CD14-positive monocyte (primary cell): Measurements from ENCODE around the gene GABRR2. TPM values are rescaled to one million over a fixed set of nuclear protein-coding genes. Genes with fewer than 3 reads are reported as not detected.

Experiments
- DNase-seq, 3 donors: peaks; one replicate each; pipeline ENCODE4 v3.0.0-alpha.2; 2011 to 2022
- H2AFZ ChIP-seq: 2 replicates; pipeline ENCODE4 v1.6.0; 2012; ENCODE audit warnings: mild to moderate bottlenecking, low read depth, low read length, inconsistent platforms; ENCODE audit not compliant: insufficient read depth, poor library complexity, severe bottlenecking
- H3K27ac ChIP-seq, 2 donors: 1 replicate in 1 of 2; 2 replicates in 1 of 2; pipeline ENCODE4 v1.5.1; 2012 to 2013; ENCODE audit warnings: low read length in 2 of 2, control low read depth in 1 of 2, inconsistent platforms in 1 of 2, low read depth in 1 of 2, mild to moderate bottlenecking in 1 of 2
- H3K27me3 ChIP-seq, 2 donors: one replicate each; pipeline versions ENCODE4 v1.6.0 to v1.6.1; 2011 to 2013; ENCODE audit warnings: low read length in 2 of 2; ENCODE audit not compliant: control insufficient read depth in 2 of 2, insufficient read depth in 2 of 2
- H3K36me3 ChIP-seq, 2 donors: replicated peaks in 1 of 2; 1 replicate in 1 of 2; 2 replicates in 1 of 2; pipeline versions ENCODE4 v1.5.1 to v1.6.1; 2012 to 2013; ENCODE audit warnings: low read length in 2 of 2, control low read depth in 1 of 2, inconsistent platforms in 1 of 2, mild to moderate bottlenecking in 1 of 2; ENCODE audit not compliant: insufficient read depth in 2 of 2, control insufficient read depth in 1 of 2
- H3K4me1 ChIP-seq, 2 donors: 1 replicate in 1 of 2; 2 replicates in 1 of 2; pipeline versions ENCODE4 v1.5.1 to v1.6.1; 2012 to 2013; ENCODE audit warnings: low read length in 2 of 2, control low read depth in 1 of 2, inconsistent platforms in 1 of 2, mild to moderate bottlenecking in 1 of 2, moderate library complexity in 1 of 2; ENCODE audit not compliant: insufficient read depth in 2 of 2, control insufficient read depth in 1 of 2
- H3K4me2 ChIP-seq: replicated peaks from 2 replicates; pipeline ENCODE3; 2012; ENCODE audit warnings: low read length, moderate library complexity, mild to moderate bottlenecking; ENCODE audit not compliant: poor library complexity, severe bottlenecking; ENCODE audit errors: extremely low read depth
- H3K4me3 ChIP-seq, 3 experiments: fragments of 200-600 bp in 1 of 3; sonication (generic) in 1 of 3; replicated peaks in 1 of 3; 1 replicate in 2 of 3; 2 replicates in 1 of 3; pipeline ENCODE4 v1.5.1; 2011 to 2013; ENCODE audit warnings: low read length in 3 of 3, mild to moderate bottlenecking in 3 of 3, control low read depth in 2 of 3, low read depth in 2 of 3, inconsistent platforms in 1 of 3, moderate library complexity in 1 of 3
- H3K79me2 ChIP-seq: 2 replicates; pipeline ENCODE4 v1.6.0; 2012; ENCODE audit warnings: mild to moderate bottlenecking, control low read depth, inconsistent platforms, low read length, moderate library complexity; ENCODE audit not compliant: insufficient read depth
- H3K9ac ChIP-seq: 2 replicates; pipeline ENCODE4 v1.6.0; 2017; ENCODE audit warnings: low read length, mild to moderate bottlenecking; ENCODE audit not compliant: insufficient read depth, poor library complexity, severe bottlenecking
- H3K9me3 ChIP-seq, 2 donors: replicated peaks in 1 of 2; 1 replicate in 1 of 2; 2 replicates in 1 of 2; pipeline versions ENCODE4 v1.5.1 to v1.6.1; 2012 to 2013; ENCODE audit warnings: low read length in 2 of 2, control low read depth in 1 of 2; ENCODE audit not compliant: control insufficient read depth in 1 of 2, insufficient read depth in 1 of 2
- H4K20me1 ChIP-seq: 2 replicates; pipeline ENCODE4 v1.6.0; 2012; ENCODE audit warnings: mild to moderate bottlenecking, low read length, control low read depth, moderate library complexity; ENCODE audit not compliant: insufficient read depth
- H3K27ac Mint-ChIP-seq, 7 donors: one replicate each; pipeline ENCODE4 v1.8.0; 2020; ENCODE audit warnings: mild to moderate bottlenecking in 7 of 7, mixed read lengths in 7 of 7, moderate library complexity in 6 of 7, inconsistent platforms in 2 of 7
- H3K27me3 Mint-ChIP-seq, 3 donors: one replicate each; pipeline ENCODE4 v1.8.0; 2021 to 2022; ENCODE audit warnings: low read depth in 3 of 3, mild to moderate bottlenecking in 3 of 3, mixed read lengths in 3 of 3, moderate library complexity in 3 of 3, inconsistent platforms in 1 of 3
- H3K36me3 Mint-ChIP-seq, 2 donors: one replicate each; pipeline ENCODE4 v1.8.0; 2020; ENCODE audit warnings: mixed read lengths in 2 of 2, inconsistent platforms in 1 of 2, mild to moderate bottlenecking in 1 of 2
- H3K4me1 Mint-ChIP-seq: one replicate; pipeline ENCODE4 v1.8.0; 2020; ENCODE audit warnings: mild to moderate bottlenecking, mixed read lengths
- H3K4me3 Mint-ChIP-seq, 2 donors: one replicate each; pipeline ENCODE4 v1.8.0; 2020; ENCODE audit warnings: mild to moderate bottlenecking in 2 of 2, mixed read lengths in 2 of 2, moderate library complexity in 1 of 2
- H3K9me3 Mint-ChIP-seq, 7 donors: one replicate each; pipeline ENCODE4 v1.8.0; 2020 to 2022; ENCODE audit warnings: mixed read lengths in 7 of 7, mild to moderate bottlenecking in 6 of 7, moderate library complexity in 6 of 7, inconsistent platforms in 2 of 7
- CTCF ChIP-seq: fragments of 200-600 bp; IDR thresholded peaks from one replicate; pipeline ENCODE4 v1.8.0; 2022; ENCODE audit warnings: antibody characterized with exemption, mild to moderate bottlenecking
- WGBS: methylation state at CpG from one replicate; pipeline ENCODE4 v1.1.5; 2013; ENCODE audit warnings: missing lambda C conversion rate; ENCODE audit not compliant: insufficient coverage; 5-methylcytosine and 5-hydroxymethylcytosine counted together
- intact Hi-C, 2 donors: fragments of 100-400 bp; cut with micrococcal nuclease; formaldehyde crosslinking; loops; one replicate each; pipeline versions ENCODE4 v1.15.0 to v1.15.1; 2023
- polyA plus RNA-seq, 3 donors: library from polyadenylated mRNA; depleted of rRNA in 1 of 3; unstranded in 2 of 3; stranded (reverse) in 1 of 3; fragments of 300-500 nt in 2 of 3; fragments of >200 nt in 1 of 3; fragmentation: Illumina TruSeq in 2 of 3; gene quantifications; 1 replicate in 2 of 3; 2 replicates in 1 of 3; pipeline ENCODE4 v1.2.3, GENCODE V29; 2012 to 2021

The GABRR2 gene
- polyA plus RNA-seq, 3 donors: 3.7 TPM; not detected in 2

- no peaks in the 10 kb centered on the region for H3K9me3 Mint-ChIP-seq
- DNase-seq: peak in 2 of 3 donors; percentile 29 to 34
- 10% methylated on average over 3 of the region's 3 CpGs for whole genome bisulfite sequencing
- H3K79me2 ChIP-seq: no peaks in the 10 kb centered on the region
- no peaks in the 10 kb centered on the region for H3K36me3 ChIP-seq
- TF ChIP-seq CTCF: peak; percentile 55
- no peaks in the 10 kb centered on the region for H4K20me1 ChIP-seq
- peaks cover 13% of the 10 kb centered on the region for H3K4me1 Mint-ChIP-seq
- no peak overlapping the region for H3K27ac Mint-ChIP-seq
- H3K9ac ChIP-seq: no peak overlapping the region
- H3K4me3 ChIP-seq: no peak overlapping the region
- no peak overlapping the region for H3K4me2 ChIP-seq
- no peaks in the 10 kb centered on the region for H3K9me3 ChIP-seq
- H3K27ac ChIP-seq: no peak overlapping the region
- no peaks in the 10 kb centered on the region for H3K27me3 ChIP-seq
- H3K4me1 ChIP-seq: peaks cover 0 to 5% of the 10 kb centered on the region in 2 donors
- no peak overlapping the region for H2AFZ ChIP-seq
- intact Hi-C loops: loop anchor here (5.0 kb wide), 2 partner anchors 255 to 260 kb away; no protein-coding TSS in a partner anchor
- H3K36me3 Mint-ChIP-seq: no peaks in the 10 kb centered on the region
- H3K27me3 Mint-ChIP-seq: no peaks in the 10 kb centered on the region
- no peak overlapping the region for H3K4me3 Mint-ChIP-seq
Measured at GRCh38 chr6:89242574-89243330, 72.3 kb downstream of the GABRR2 start.

GRCh38 chr6:89239338-89239737 lies 75.8 kb downstream of the GABRR2 start:
- H3K4me3 ChIP-seq: no peak overlapping the region
- peak; percentile 43 for TF ChIP-seq CTCF
- no peaks in the 10 kb centered on the region for H3K27me3 ChIP-seq
- Mint-ChIP-seq H3K27me3 (no peaks in the 10 kb centered on the region), H3K27ac (no peak overlapping the region), H3K4me1 (peaks cover 13% of the 10 kb centered on the region), H3K4me3 (no peak overlapping the region), H3K36me3 (no peaks in the 10 kb centered on the region), H3K9me3 (peaks cover 3 to 18% (median 12%) of the 10 kb centered on the region in 7 donors)
- DNase-seq: no peak
- 0% methylated on average over 2 of the region's 3 CpGs for WGBS
- H4K20me1 ChIP-seq: no peaks in the 10 kb centered on the region
- no peak overlapping the region for H3K9ac ChIP-seq
- H2AFZ ChIP-seq: no peak overlapping the region
- peaks cover 0 to 5% of the 10 kb centered on the region in 2 donors for H3K4me1 ChIP-seq
- peaks cover 0 to 6% of the 10 kb centered on the region in 2 donors for H3K9me3 ChIP-seq
- no peaks in the 10 kb centered on the region for H3K36me3 ChIP-seq
- intact Hi-C loops: no loop called here
- H3K4me2 ChIP-seq: no peak overlapping the region
- no peaks in the 10 kb centered on the region for H3K79me2 ChIP-seq
- H3K27ac ChIP-seq: no peak overlapping the region
